HG02678 (cell line): ENCODE data around the gene ADSS2.

Experiments
- ATAC-seq: cut with Tn5 transposase; IDR thresholded peaks from one replicate; pipeline ENCODE4 v1.9.1; 2021; ENCODE audit warnings: mild to moderate bottlenecking, moderate library complexity; ENCODE audit not compliant: unreplicated experiment

Gene ADSS2

DNA sequence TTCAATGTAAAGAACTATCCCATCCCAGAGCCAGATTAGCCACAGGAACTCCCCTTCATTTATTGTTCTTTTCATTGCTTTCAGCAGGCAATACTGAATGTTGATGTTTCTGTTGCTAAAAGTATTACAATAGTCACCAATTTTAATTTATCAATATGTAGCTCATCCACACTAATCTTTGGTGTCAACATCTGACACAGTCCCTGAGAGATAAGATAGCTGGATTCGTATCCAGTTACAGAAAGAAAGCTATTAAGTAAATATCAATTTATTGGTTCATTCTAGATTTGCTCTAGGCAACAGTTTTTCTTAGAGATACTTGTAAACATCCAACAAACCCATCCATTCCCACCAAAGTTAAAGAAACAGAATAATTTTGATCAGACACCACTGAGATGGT is 4.7 kb downstream of the ADSS2 start:
- no peak for ATAC-seq

DNA sequence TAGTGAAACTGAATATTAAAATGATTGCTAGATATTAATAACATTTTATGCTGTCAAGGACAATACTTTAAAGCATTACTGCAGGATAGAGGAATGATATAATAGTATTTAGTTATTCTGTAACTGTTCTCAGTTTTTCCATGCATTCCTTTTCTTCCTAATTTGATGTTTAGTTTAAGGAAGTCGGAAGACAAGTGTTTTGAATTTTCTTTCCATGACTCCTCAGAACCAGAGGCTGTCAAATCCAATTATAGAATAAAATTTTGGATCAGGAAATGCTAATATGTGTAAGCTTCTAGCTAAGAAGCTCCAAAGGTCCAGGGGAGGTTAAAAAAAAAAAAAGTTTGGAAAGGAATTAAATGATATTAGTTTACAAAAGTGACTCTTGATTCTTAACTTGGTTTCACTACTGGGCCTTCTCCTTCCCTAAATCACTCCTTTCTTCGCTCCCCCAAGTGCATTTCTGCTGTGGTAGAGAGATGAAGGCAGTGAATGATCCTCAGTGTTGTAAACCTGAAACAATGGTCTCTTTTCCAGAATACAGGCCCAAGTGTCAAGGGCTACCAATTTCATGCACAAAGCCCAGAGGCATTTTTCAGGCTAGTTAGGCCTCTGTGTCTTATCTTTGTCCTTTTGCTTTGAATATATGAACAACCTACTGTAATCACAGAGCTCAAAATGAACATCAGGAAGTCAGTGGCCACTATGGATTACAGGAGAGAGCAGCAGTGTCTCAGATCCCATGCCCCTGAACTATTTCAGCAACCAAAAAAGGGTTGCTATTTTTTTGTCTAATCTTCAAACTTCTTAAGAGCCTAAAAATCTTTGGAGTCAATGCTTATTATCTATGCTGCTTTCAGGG is 6.2 kb downstream of the ADSS2 start:
- no peak for ATAC-seq

DNA sequence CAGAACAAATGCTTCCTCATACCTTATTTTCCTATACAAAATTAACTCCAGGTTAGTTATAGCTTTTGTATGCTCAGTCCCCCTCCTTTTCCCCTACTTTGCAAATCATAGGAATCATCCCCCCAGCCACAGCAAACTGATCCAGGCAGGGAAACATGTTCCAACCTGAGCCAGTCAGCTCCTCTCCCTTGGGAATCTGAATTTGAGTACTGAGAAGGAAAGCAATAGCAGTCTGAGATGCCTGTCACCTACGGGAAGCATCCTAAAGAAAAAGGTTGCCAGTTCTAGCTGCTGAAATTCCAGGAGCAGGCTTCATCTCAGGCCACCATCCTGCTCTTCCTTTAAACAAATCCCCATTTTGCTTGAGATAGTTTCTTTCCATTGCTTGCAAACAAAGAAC is 6.9 kb downstream of the ADSS2 start:
- no peak for ATAC-seq

DNA sequence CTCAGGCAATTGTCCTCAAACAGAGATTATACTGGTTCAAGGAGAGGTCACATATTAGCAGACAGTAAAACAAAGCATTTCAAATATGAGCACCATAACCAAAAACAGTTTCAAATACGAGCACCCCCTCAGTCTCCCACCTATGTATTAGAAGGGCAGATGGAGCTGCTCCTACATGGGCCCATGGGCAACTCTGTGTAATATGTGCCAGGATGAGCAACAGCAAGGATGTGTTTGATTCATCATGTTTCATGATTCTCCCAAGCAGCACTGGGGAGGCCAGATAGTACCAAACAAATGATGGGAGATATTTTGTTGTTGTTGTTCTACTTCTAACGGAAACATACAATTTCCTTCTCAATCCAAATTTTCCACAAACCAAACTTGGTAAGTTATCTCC is 8.9 kb downstream of the ADSS2 start:
- no peak for ATAC-seq

DNA sequence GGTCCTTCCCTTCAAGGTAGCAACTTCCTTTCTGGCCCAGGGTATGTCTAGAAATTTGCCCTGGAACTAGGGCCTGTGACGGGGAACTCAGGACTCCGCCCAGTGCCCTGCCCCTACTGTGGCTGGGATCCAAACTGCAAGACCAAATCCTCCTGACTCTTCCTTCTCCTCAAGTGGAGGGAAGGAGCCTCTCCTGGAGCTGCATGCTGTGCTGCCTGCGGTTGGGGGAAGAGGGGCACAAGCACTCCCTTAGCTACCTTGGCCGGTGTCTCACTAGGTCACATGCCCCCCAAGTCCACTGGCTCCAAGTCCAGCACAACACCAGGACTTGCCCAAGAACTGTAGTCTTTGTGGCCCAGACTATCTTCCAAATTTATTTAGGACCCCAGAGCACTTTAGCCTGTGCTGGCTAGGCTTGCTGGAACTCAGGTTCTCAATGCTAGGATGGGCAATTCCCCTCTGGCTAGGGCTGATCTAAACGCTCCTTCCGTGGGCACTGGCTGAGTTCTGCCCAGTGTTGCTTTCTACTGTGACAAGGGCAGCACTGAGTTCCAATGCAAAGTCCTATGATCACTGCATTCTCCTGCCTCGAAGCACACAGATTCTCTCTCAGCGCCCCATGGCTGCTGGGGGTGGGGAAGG is 12.2 kb downstream of the ADSS2 start:
- no peak for ATAC-seq

DNA sequence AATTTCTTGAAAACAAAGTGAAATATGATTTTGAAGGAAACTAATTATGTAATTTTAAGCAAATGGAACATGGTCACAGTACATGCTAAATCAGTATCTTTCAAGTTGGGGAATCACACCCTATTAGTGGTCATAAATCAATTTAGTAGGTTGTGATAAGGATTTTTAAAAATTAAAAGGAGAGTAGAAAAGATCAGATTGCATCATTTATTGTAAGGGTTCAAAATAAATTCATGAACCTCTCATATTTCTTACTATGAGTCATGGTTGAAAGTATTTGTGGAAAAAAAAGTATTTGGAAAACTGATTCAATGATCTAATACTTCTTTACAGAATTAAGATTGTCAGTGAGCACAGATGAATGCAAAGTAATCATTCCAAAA is 14.6 kb downstream of the ADSS2 start:
- no peak for ATAC-seq

DNA sequence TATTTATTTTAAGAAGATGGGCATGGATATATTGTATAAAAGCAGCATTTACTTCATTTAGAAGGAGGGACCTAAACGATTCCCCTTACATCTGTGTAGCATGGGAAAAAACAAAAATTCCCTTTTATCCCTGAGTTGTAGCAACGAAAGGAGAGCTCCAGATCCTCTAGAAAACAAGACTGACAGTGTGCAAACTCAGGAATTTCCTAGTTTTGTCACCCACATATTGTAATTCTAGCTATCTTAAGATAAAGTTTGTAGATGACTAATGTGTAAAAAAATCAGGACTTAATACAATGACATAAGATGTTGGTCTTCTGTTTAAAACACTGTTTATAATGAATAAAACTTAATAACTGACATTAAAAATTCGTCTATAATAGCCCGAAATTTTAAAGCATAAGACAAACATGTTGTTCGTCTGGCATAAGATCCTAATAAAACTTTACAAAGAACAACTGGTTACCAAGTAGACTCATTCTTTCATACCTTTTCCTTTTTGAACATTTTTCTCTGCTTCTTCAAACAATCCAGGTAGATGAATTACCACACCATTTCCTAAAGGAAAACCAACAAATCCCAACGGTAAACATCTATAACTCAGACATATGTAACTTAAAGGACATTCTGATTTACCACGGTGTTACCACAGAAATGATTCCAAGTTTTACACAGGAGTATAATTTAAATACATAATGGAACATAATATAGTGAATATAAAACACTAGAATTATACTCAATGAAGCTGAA is 15.2 kb downstream of the ADSS2 start:
- ATAC-seq, result no peak

DNA sequence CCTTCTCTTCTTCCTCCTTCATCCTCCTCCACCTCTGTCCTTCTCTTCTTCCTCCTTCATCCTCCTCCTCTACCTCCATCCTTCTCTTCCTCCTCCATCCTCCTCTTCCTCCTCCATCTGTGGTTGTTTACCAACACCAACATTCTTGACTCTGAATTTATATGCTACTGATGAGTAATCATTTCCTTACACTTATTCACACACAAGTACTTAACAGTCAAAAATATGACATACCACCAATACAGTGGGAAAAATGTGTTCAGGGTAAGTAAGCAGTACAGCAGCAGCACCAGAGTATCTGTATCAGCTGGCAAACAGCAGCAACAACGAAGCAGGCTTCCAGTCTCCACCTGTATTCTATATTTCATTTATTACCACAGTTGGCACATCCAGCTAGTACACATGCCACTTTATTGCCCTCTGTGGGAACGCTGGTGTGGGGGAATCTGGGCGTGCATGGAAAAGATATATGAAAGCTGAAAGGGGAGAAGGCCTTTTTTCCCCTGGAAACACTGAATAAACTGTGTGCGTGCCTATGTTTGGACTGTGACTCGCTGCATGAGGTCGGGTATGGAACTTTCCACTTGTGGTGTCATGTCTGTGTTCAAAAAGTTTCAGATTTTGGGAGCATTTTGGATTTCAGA is 16.0 kb downstream of the ADSS2 start:
- ATAC-seq, result no peak

DNA sequence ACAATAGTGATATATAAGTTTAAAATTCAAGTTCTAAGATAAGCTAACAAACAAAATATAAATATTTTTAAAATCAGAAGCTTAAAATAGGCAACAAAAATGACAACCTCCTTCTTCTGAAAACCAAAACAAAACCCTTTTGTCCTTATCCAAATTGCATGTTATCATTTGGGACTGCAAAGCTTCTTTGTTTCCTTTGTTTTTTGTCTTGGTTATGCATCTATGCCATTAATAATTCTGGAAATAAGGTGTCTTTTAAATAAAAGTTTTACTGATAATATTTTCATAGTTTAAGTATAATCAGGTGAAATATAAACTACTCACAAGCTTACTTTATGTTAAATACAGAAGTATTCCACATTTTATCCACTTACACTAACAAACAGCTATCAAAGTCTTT is 20.5 kb downstream of the ADSS2 start:
- ATAC-seq, result no peak

DNA sequence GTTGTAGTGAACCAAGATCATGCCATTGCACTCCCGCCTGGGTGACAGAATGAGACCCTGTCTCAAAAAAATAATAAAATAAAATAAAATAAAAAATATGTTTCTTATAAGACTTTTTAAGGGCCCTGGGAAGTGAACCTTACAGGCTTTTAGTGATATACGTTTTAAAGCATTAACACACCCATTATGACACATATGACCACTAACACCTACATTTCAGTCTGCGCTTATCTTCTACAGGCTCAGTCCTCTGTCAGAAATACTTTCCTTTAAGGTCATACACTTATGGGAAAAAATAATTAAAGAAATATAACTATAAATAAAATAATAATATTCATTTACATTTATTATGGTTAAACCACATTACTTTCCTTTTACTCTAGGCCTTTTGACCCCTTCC is 21.9 kb downstream of the ADSS2 start:
- no peak for ATAC-seq

DNA sequence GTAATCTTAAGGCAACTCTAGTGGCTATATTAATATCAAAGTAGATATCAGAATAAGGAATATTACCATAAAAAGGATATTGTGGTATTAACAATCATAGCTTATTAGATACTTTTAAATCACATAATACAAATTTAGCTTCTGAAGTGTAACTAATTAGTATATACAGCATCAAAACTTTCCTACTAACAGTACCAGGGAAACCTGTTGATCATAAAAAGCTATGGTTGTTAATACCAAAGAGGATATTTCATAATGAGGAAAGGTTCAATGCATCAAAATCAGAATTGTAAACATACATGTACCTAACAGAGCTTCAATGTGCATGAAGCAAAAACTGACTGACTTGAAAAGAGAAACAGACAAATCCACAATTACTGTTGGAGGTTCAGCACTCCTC is 24.1 kb downstream of the ADSS2 start:
- no peak for ATAC-seq

DNA sequence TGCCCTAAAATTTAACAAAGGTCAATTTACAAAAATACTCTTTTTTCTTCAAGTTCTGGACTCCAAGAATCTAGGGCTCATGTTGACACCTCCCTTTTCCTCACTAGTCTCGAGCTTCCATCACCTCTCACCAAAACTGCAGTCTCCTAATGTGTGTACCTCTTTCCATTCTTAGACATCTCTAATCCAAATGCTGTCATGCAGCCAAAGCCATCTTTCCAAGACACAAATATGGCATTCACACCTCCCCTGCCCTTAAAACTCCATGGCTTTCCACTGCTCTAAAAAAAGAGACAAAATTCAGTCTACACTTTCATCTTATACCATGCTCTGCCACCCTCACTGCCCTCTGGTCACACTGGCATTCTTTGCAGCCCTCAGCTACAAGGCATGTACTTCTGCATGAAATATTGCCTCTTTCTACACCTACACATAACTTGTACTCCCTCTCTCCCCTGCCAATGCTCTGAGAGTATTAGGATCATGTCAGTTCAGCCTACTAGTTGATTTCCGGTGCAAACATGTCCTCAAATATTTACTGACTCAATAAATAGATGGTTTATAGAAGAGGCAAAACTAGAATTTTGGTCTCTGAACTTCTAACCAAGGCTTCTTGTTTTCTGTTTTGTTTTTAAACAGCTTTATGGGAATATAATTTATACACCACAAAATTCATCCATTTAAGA is 26.9 kb downstream of the ADSS2 start:
- no peak for ATAC-seq

DNA sequence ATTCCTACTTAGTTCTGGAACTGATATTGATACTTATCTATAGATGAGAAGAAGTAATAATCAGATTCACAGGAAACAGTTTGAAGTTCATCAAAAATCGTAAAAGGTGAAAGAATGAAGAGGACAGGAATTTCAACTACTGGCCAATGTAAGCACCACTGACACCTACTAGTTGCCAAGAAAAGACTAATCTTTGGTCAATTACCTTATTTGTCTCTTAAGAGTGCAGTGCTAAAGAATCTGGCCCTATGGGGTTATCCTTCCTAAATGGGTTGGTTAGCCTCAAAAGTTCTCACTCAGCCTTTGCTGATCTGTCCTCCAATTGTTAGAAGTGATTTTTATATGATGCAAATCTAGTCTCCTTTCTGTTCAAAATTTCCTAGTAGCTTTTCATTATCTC is 29.5 kb downstream of the ADSS2 start:
- no peak for ATAC-seq

DNA sequence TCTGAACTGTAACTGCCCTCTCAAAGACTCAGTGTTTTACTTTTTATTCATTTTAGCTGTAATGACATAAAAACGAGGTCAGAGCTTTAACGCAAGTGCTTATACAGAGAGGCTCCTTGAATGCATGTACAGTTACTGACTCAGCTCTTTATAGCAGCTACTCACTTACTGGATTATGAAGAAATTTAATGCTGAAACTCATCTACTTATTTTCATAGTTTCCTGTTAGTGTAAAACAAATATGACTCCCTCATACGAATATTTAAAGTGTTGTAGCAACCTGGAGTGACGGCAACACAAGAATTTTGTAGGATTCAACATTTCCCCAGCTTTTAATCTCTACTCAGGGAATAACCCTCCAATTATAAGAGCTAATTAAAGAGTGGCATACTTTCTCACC is 32.7 kb downstream of the ADSS2 start:
- ATAC-seq, result no peak

DNA sequence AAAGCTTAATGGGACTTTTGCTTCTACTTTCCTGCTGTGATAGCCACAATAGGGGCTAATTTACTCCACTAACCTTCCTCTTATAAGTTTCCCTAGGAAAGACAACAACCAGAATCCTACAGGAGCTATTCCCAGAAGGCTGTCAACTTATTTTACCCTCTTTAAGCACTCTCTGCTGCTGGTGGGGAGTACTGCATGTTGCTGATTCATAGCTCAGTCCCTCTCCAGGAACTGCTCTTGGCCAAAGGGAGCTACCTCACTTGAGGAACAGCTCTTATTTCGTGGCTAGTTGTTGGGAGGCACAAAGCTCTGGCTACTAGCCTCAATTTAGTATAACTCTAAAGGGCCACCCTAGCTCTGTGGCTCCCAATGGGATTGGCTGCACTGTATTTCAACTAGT is 37.2 kb downstream of the ADSS2 start:
- ATAC-seq, result no peak

DNA sequence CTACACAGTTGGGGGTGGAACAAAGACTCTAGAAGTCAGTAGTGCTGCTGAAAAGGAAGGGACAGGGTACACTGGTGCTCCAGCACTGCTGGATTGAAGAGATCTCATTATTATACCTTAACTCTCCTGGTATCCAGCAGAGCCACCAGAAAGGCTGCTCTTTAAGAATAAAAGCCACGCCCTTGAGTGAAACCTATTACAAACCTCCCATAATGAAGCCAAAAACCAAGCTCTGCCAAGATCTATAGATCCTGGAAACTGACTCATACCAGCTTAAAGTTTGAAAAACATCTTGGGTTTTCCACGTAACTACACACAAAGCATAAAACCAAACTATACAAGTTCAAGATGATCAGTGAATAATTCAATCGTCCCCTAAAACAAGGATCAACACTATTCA is 38.0 kb downstream of the ADSS2 start:
- ATAC-seq, result no peak

DNA sequence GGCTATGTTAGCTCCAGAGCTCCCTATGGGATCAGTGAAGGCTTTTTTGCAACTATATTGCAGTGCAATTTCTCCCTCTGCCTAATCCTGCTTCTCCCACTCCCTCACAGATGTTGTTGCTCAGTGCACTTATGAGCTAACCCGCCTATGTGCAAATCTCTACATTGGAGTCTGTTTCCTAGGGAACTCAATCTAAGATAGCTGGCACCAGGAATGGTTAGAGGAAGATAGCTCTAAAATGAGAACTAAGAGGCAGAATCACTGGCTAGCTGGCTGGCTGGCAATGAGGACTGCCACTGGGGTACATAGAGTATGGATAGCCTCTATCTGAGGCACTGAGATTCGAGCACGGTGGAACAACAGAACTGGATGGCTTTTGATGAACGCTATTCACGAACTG is 39.5 kb downstream of the ADSS2 start:
- no peak for ATAC-seq

DNA sequence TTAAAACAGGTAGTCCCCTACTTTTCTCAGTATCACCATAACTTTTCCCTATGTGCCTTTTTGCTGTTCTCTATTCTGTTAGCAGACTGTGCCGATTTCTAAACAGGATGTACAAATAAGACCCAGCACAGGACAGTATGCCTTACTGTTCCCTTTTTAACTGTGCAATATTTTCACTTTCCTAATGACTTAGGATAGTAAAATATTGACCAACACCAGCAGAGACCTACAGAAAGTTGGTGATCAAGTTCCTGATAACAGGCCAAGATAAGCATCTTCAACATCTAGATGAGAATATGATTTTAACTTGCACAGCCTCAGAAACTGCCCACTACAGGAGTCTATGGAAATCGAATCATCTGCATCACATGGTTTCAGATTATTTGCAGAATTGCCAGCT is 42.0 kb downstream of the ADSS2 start:
- ATAC-seq, result peak; percentile 82

DNA sequence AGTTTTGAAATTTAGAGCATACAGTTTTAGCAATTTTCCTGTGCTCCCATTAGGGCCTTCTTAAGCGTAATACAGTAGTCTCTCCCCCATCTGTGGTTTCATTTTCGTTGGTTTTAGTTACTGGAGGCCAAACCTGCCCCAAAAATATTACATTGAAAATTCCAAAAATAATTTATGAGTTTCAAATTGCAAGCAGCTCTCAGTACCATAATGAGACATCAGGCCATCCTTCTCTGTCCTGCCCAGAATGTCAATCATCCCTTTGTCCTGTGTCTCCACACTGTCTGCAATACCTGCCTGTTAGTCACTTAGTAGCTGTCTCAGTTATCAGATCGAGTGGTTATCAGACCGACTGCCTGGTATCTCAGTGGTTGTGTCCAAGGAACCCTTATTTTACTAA is 45.4 kb downstream of the ADSS2 start:
- peak; percentile 80 for ATAC-seq

DNA sequence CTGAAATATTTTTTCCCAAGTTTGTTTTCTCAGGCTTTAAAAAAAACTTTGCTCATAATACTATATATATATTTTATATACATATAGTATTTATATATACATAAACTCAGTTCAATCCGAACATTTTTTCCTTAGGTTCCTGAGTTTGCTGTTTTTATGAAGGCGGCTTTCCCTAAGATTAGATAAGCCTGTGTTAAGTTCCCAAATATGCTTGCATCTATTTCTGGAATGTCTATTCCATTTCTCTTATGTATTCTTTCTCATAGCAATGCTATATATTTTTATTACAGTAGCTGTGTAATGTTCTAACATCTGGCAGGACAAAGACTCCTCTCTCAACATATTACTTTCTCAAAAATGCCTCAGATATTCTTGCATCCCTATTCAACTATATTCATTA is 45.9 kb downstream of the ADSS2 start:
- no peak for ATAC-seq

DNA sequence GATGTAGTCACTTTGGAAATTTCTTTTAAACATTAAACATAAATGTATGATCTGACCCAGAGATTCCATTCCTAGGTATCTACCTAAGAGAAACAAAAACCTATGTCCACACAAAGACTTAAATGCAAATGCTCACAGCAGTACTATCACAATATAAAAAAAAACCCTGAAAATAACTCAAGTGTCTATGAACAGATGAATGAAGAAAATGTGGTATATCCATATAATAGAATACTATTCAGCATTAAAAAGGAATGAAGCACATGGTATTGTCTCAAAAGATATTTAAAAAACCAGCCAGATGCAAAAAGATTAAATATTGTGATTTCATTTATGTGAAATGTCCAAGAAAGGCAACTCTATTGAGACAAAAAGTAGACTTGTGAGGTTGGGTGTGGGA is 48.3 kb downstream of the ADSS2 start:
- no peak for ATAC-seq
